ENCODE measurements around the gene THBS2.
"Not testable (repeated sequence)": the region's sequence is repeated elsewhere in the genome, so short reads cannot be mapped to it uniquely, and the experiment has no call there.

Gene THBS2

DNA sequence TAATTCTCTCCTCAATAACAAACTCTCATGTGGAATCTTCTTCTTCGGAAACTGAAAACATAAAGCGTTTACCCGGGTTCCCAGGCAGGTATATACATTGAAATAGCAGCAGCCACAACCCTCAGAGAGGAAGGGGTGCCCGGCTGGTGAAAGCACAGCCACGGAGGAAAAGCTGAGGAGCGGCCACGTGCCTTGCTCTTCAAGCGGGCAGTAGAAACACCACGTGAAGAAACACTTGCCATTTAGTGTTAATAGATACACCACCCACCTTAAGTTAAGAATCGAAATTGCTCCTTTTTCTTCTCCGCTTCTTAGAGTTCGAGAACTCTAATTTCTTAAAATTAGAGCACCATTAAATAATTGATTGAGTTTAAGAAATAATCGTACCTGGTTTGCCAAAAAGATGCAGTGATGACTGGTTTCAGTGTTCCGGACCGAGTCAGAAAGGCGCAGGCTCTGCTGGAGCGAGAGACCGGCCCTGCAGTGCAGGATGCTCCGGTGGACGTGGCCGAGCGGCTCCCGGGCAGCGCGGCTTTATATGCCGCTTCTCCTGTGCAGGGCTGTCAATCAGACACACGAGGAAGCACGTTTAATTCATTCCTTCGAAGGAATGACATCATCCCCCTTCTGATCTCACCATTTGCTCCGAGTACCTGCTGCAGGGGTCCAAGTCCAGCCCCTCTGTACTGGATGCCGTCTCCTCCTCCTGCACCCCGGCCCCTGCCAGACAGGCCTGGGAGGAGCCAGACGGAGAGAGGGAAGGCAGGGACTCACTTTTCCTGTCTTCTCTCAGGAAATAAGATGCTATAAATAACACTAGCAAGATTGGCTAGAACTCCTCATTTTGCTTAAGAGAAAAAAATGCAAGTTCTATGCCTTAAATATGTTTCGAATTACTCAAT, at the start of gene THBS2:
Gene THBS2 (minus strand): TSS at position 510 of the 902 bp plus-strand sequence. CDS start 3,062 bp downstream, outside the sequence.
- DNase-seq = no peak

DNA sequence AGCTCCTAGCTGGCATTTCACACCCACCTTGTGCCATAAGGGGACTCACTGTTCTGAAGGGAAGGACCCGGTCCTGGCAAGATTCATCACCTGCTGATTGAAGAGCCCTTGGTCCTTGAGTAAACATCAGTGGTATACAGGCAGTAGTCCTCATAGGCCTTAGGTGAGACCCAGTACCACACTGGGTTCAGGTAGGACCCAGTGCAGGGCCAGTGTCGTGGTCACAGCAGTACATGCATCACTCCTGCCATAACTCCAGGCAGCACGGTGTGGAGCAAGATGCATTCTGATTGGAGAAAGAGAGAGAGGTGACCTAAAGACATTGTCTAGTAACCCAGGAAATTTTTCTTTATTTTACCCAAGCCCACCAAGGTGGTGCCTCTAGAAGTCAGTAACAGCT, 49.1 kb upstream of the THBS2 start:
- DNase-seq = no peak

DNA sequence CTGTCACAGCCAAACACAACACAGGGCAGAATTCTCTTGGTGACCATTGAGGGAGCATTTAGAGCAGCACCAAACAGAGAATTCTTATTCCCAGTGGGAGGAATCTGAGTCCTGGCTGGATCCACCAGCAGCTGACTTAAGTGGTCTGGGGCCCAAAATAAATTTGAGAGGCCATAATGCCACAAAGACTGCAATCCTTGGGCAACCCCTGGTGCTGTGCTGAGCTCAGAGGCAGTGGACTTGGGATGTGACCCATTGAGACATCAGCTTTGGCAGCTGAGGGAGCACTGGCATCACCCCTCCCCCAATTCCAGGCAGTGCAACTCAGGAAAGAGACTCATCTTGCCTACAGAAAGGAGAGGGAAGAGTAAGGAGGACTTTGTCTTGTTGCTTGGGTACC, 48.6 kb upstream of the THBS2 start:
- DNase-seq = no peak

DNA sequence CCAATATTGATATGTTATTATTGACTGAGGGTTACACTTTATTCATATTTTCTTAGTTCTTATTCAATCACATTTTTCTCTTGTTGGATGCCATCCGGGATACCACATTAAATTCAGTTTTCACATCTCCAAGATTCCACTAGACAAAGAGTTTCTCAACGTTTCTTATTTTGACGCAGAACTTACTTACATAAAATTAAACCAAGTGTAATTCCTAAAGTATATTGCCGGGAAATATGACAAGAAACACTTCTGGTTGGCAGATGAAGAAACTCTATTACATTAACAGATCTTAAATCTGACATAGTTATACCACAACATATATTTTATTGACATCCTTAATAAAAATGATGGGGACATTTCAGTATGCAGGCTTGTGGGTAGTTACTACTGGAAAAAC, 47.3 kb upstream of the THBS2 start:
- no peak for DNase-seq

DNA sequence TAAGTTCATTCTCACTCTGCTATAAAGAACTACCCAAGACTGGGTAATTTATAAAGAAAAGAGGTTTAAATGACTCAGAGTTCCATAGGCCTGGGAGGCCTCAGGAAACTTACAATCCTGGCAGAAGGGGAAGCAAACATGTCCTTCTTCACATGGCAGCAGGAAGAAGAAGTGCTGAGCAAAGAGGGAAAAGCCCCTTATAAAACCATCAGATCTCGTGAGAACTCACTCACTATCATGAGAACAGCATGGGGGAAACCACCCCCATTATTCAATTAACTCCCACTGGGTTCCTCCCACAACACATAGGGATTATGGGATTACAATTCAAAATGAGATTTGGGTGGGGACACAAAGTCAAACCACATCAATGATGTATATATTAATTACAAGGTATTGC, 45.0 kb upstream of the THBS2 start:
- not testable (repeated sequence) for DNase-seq

DNA sequence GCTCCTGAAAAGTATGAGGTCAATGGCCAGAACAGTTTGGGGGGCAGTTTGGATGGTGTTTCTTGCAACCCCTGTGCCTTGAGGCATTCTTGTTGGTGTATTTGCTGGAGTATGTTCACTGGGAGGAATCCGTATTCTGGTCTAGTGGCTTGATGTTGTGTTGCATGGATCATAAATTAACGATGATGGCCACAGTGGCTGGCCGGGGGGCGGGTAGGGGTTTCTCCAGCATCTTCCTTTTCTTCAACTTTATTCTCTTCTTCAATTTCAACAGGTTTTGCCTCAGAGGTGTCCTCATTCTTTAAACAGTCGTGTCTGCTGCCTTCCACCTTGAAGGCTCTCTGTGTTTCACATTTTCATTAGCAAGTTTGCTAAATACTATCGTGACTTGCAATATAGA, 43.0 kb upstream of the THBS2 start:
- no peak for DNase-seq

DNA sequence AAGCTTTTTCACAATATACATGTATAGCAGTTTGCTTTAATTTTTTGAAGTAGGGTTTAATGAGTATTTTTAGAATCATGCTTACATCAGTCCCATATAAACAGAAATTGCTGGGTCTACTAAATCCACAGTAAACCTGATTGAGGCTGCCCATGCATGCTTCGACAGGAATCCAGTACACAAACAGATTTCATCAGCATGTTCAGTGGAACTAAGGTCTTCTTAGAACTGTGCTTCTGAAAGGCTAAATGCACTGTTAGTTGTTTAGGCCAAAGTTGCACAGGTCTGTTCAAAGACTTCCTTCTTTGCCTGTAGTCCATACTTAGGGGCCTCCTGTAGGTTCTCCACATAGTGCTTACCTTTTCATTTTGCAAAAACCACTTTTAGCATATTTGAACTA, 42.5 kb upstream of the THBS2 start:
- no peak for DNase-seq

DNA sequence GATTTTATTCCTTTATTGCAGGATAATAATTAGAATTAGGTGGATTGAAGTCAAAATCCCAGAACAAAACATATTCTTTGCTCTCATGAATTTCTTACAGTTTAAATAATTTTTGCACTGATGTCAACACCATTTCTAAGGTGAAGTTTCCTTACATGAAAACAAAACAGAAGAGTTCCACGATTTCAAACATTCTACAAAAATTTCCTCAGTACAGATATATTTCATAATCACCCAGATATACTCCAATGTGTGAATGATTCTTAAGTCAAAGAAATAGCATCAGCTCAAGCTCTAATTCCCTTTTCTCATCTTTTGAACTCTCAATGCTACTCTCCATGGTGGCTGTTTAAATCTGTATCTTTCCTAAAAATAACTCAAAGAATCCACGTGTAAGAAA, 39.5 kb upstream of the THBS2 start:
- DNase-seq = no peak

DNA sequence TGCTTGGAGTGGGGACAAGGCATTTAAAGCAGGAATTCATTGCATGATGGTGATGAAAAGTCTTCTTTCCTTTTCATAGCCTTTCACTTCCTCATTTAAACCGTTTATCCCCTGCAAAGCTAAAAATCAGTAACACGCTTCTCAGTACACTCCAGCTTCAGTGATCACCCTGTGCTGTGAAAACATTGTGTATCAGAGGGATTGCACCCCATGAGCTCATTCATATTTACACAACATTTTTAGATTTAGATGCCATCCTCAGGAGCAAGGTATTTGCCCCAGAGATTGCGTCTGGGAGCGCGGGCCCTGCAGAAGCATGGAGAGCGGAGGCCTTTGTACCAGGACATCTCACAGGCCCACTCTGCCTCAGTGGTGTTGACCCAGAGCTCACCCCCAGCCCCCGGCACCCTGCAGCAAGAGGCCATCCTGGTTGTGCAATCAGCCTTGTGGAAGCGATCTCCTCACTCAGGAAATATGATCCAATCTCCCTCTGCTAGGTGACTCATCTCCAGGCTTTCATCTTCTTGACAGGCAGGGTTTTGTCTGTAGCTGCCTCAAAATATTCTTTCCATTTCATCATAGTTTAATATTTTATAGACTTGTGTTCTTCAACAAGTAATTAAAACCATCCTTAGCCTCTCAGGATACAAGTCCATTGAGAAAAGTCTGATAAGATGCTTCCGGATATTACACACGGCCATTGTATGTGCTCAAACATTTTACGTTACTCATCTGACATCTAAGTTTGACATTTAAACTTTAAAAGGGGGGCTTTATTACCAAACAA, 38.9 kb upstream of the THBS2 start:
- DNase-seq = no peak

DNA sequence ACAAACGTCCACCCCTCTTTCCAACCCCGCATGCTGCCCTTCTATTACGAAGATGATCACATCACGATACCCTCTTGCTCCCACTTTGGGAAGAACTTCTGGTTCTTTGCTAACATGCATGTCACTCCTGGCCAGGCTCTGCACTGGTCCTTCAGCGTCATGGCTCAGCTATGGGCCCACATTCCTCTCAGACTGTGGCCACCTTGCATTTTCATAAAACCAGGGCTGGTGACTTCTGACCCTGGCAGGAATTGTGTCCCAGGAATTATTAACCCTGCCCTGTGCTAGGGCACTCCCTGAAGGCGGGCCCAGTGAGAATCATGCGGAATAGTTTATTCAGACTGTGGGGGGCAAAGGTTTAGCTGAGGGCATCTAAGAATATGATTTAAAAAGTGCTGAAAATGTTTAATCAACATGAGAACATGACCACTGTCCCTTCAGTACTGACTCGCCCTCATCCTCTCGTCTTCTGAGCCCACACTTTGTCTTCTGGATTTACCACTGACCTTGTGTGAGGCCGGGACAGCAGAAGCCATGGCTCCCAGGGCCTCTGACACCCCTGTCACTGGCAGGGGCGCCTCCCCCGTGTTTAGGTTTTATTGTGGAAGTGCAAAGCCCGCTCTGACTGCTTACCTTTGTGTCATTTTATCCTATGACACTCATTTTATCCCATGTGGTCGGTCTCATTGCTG, 38.1 kb upstream of the THBS2 start:
- DNase-seq = no peak

DNA sequence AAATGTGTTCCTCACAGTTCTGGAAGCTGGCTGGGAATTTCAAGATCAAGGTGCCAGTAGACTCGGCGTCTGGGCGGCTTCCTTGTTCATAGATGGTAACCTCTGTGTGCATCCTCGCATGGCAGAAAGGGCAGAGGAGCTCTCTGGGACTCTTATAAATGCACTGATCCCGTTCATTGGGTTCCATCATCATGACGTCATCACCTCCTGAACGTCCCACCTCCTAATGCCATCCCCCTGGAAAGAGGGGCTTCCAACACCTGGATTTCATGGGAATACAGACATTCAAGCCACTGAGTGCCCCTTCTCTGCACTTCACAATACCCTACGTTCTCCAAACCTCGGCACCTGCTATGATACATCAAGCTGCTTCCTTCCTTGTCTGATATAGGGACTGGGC, 37.5 kb upstream of the THBS2 start:
- DNase-seq = no peak

DNA sequence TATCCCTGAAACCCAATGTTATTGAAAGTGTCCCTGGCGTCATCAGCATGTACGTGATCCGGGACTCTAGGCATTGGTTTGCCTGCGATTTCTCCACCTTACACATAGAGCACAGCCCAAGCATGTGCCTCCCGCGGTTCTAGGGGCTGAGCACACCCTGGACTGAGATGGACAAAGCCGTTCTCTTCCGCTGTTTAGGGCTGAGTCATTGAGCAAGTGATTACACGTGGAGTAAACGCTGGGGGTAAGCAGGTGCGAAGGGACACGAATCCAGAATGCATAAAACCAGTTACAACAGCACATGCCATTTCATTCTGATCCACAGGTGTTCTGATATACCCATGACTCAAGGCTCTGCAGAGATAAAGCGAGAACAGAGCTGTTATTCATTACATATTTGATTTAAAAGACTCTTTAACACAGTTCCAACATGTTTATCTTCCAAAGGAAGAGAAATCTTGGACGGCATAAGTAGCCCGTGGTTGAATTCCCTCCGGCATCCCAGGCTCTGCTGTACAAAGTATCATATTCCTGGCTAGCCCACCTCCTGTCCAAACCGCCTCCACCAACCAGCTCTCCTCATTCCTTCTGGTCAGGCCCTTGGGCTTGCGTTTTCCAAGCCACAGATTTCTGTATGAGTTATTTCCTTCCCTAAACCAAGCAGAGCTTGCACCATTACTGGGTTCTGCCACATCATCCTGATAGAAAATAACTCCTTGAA, 36.1 kb upstream of the THBS2 start:
- DNase-seq = no peak

DNA sequence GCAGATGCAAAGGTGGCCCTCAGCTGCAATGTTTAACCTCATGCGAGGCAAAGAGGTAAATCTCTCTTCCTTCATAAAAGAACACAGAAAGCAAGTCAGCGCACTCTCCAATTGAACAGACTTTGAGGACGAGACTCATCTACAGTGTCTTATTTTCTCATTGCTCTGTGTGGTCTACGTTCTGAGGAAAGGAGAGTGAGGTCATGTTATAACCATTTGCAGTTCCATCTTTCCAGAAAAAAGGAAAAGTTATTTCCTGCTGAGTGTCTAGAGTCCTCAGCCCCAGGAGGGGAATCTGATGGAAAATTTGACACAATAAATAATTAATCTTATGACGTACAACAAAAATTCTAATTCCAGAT, 35.6 kb upstream of the THBS2 start:
- DNase-seq = no peak

DNA sequence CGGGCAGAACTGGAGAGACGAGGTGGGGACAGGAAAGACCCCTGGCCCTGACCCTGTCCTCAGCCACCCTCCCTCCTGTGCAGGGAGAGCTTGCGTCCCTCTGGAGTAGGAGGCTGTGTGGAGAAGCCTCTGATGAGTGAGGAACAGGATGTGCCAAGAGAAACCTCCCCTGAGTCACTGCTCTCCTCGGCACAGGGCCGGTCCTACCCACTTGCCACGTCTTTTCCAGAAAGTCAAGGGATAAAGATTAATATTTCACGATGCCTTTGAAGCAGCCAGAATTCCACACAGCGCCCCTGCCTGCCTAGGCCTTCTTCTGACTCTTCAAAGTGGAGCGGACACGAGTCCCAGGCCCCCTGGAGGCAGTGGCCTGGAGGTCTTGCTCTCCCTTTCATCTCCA, 34.9 kb upstream of the THBS2 start:
- no peak for DNase-seq

DNA sequence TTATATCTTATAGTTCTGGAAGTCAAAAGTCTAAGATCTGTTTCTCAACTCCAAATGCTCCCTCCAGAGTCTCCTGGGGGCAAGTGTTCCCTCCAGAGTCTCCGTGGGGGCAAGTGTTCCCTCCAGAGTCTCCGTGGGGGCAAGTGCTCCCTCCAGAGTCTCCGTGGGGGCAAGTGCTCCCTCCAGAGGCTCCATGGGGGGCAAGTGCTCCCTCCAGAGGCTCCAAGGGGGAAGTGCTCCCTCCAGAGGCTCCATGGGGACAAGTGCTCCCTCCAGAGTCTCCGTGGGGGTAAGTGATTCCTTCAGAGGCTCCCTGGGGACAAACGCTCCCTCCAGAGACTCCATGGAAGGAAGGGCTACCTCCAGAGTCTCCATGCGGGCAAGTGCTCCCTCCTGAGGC, 34.0 kb upstream of the THBS2 start:
- DNase-seq = no peak

DNA sequence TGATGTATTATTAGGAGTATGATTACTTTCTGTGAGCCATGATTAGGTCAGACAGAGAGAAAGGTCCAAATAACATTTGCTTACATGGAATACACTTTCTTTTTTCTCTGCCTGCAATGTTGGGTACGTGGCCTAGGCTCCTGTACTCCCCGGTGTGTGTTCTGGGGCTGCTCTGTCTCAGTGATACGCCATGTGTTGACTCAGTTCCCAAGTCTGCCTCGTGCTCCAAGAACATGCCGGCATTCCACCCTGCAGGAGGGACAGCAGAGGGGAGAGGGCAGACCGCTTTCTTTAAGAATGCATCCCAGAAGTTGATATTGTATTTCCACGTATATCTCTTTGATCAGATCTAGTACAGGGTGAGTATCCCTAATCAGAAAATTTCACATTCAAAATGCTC, 33.3 kb upstream of the THBS2 start:
- DNase-seq = no peak

DNA sequence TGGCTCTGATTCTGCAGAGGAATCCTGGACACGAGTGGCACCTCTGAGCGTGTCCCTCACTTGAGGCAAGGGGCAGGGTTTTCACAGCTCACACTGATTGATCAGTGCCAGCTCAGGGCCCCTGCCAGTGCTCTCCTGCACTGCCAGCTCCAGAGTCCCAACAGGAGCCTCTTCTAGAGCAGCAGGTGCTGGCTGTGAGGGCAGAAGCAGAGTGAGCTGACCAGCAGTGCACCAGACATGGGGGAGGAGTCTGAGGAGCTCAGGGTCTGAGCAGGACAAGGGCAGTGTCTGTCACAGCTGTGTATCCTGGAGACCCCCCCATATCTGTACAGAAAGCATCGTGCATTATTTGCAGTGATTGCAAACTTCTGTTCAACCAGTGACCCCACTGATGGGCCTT, 31.5 kb upstream of the THBS2 start:
- DNase-seq = no peak

DNA sequence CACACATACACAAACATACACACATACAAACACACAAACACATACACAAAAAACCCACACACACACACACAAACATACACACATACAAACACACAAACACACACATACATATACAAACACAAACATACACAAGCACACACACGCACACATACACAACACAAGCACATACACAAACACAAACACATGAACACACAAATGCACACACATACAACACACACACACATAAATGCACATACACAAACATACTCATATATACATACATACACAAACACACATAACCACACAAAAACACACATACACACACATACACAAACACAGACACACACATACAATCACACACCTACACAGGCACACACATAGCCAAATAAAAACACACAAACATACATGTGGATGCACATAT, 30.3 kb upstream of the THBS2 start:
- DNase-seq = no peak

DNA sequence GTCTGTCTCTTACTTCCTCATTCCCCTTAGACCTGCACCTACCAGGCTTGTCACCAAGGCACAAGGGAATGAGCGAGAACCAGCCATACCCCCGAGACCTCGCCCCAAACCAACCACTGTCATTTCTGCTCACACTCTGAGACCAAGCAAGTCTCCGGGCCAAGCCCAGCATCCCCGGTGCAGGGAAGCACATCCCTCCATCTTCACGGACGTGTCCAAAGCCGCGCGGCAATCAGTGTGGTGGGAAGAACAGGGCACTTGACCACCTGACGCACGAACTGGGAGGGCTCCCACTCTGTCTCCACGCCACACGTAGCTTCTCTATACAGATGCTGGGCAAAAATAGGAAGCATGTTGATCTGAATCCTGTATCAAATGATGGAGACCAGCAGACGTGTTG, 28.4 kb upstream of the THBS2 start:
- DNase-seq = no peak

DNA sequence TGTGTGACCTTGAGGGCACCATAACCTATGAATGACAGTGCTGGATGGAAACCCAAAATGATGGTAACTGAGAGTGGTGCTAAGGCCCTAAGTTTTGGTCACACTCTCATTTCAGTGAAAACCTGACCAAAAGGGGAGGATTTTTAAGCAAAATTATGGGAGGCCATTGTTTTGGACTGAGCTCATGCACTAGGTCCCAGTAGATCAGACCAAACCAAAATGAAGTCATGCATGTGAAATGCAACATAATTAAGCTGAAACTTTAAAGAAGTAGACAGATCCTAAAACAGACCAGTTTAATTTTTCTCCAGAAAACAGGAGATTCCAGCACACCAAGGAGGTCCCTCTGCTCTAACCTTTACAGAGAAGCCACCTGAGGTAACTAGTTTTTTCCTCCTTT, 24.0 kb upstream of the THBS2 start:
- DNase-seq = no peak

DNA sequence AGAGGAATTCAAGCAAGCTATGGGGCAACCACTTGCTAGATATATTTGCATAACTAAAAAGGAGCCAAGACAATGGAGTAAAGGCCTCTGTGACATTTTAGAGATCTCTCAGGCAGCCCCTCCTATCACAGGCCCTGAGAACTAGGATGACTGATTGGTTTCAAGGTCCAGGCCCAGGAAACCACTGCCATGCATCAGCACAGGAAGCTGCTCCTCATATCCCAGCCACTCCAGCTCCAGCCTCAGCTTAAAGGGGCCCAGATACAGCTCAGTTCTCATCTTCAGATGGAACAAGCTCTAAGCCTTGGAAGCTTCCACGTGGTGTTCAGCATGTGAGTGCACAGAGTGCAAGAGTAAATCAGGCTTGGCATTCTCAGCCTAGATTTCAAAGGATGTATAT, 21.1 kb upstream of the THBS2 start:
- no peak for DNase-seq

DNA sequence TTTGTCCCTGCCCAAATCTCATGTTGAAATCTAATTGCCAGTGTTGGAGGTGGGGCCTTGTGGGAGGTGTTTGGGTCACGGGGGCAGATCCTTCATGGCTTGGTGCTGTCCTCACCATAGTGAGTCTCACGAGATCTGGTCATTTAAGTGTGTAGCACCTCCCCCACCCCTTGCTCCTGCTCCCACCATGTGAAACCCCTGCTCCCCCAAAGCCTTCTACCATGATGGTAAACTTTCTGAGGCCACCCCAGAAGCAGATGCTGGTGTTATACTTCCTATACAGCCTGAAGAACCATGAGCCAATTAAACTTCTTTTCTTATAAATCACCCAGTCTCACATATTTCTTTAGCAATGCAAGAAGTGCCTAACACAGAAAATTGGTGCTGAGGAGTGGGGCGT, 19.9 kb upstream of the THBS2 start:
- no peak for DNase-seq

DNA sequence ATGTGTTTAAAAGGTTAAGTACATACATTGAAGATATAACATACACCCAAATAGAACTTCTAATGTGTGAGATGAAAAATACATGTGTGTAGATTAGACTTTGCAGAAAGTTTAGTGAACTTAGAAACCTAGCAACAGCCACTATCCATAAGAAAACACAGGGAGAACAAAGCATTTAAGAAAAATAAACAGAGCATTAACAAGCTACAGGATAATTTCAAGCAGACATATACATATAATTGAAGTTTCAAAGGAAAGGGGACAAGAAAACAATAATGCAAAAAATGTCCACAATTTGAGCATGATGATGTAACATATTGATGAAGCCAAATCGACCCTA, 18.2 kb upstream of the THBS2 start:
- no peak for DNase-seq
